Panc1 (cell line): ENCODE measurements around the gene TOMM40. TPM values are rescaled to one million over a fixed set of nuclear protein-coding genes. Genes with fewer than 3 reads are reported as not detected.

Source experiments
- ATAC-seq: fragments of 200-7000 bp; cut with Tn5 transposase; 2 replicates; pipeline ENCODE4 v1.9.1; 2020; ENCODE audit warnings: mild to moderate bottlenecking, moderate library complexity
- BruUV-seq: library from RNA; stranded (reverse); fragments of 400-500 nt; replicated peaks from 2 replicates; lab custom pipeline; 2021; lab: Mats Ljungman, UMichigan
- CTCF ChIA-PET: fragments of 300-600 bp; sonication (Branson Sonifier 250); formaldehyde crosslinking; loops from one replicate; lab custom pipeline; 2022; ENCODE audit warnings: antibody characterized with exemption; lab: Charles Lee
- POLR2A ChIA-PET: fragments of 300-600 bp; sonication (Branson Sonifier 250); formaldehyde crosslinking; loops from one replicate; lab custom pipeline; 2022; ENCODE audit warnings: antibody characterized with exemption; lab: Charles Lee
- DNase-seq: peaks from one replicate; pipeline ENCODE4 v3.0.0-alpha.2; 2010; ENCODE audit warnings: low read depth, low spot score
- H3K27ac ChIP-seq: 2 replicates; pipeline ENCODE4 v1.5.1; 2011; ENCODE audit warnings: mild to moderate bottlenecking, low read length, inconsistent platforms
- H3K27me3 ChIP-seq: fragments of 200-500 bp; sonication (Bioruptor generic); 2 replicates; pipeline ENCODE4 v1.6.0; 2014; ENCODE audit warnings: low read length, inconsistent platforms; ENCODE audit not compliant: control insufficient read depth, insufficient read depth
- H3K36me3 ChIP-seq: fragments of 200-500 bp; sonication (Bioruptor generic); 2 replicates; pipeline ENCODE4 v1.5.1; 2014; ENCODE audit warnings: inconsistent platforms, mild to moderate bottlenecking, low read length, moderate library complexity; ENCODE audit not compliant: control insufficient read depth, insufficient read depth
- H3K4me1 ChIP-seq: 2 replicates; pipeline ENCODE4 v1.5.1; 2011; ENCODE audit warnings: inconsistent platforms, mild to moderate bottlenecking, low read length, moderate library complexity; ENCODE audit not compliant: control insufficient read depth, insufficient read depth
- H3K4me3 ChIP-seq, 2 experiments: 2 replicates each; pipeline ENCODE4 v1.5.1; 2011 to 2012; ENCODE audit warnings: low read depth in 2 of 2, low read length in 2 of 2, mild to moderate bottlenecking in 2 of 2, inconsistent platforms in 1 of 2, moderate library complexity in 1 of 2
- H3K9me3 ChIP-seq: fragments of 200-500 bp; sonication (Bioruptor generic); 2 replicates; pipeline ENCODE4 v1.5.1; 2014; ENCODE audit warnings: low read depth, mild to moderate bottlenecking, inconsistent platforms, low read length, moderate library complexity; ENCODE audit not compliant: control insufficient read depth, insufficient read depth
- CTCF ChIP-seq: fragments of 450-650 bp; IDR thresholded peaks from 2 replicates; pipeline ENCODE4 v1.5.1; 2017; ENCODE audit warnings: mild to moderate bottlenecking
- POLR2AphosphoS5 ChIP-seq: IDR thresholded peaks from 2 replicates; pipeline ENCODE4 v1.6.1; 2012; ENCODE audit warnings: mild to moderate bottlenecking, low read depth, low read length, moderate library complexity
- REST ChIP-seq, 2 experiments: IDR thresholded peaks; 2 replicates each; pipeline ENCODE4 v1.6.1; 2011 to 2012; ENCODE audit warnings: low read depth in 2 of 2, control low read depth in 1 of 2, low read length in 1 of 2, mild to moderate bottlenecking in 1 of 2, moderate library complexity in 1 of 2; ENCODE audit not compliant: insufficient read depth in 1 of 2
- SIN3A ChIP-seq: IDR thresholded peaks from 2 replicates; pipeline ENCODE4 v1.6.1; 2012; ENCODE audit warnings: low read depth, mild to moderate bottlenecking, low read length, moderate library complexity, borderline replicate concordance; ENCODE audit not compliant: insufficient read depth
- TCF7L2 ChIP-seq: IDR thresholded peaks from 2 replicates; pipeline ENCODE4 v1.6.1; 2011; ENCODE audit warnings: mild to moderate bottlenecking, low read depth, low read length, inconsistent platforms
- in situ Hi-C: cut with HindIII; loops from 2 replicates; pipeline ENCODE4 v1.10.0; 2016; ENCODE audit warnings: low sequenced_read_pairs, low pct_unique_long_range_greater_than_20kb
- intact Hi-C: fragments of 100-400 bp; cut with micrococcal nuclease; formaldehyde crosslinking; loops from one replicate; pipeline ENCODE4 v1.10.0; 2022; ENCODE audit not compliant: unreplicated experiment
- total RNA-seq: library from RNA; stranded (reverse); gene quantifications from one replicate; pipeline ENCODE4 v1.2.1, GENCODE V29; 2021; ENCODE audit not compliant: unreplicated experiment

TOMM40 gene
- total RNA-seq, 1 experiment from 2014 or later = 147 TPM

GRCh38 chr19:44884566-44884965 is 6.5 kb upstream of the TOMM40 start:
- Histone ChIP-seq H3K4me1 (no peaks in the 10 kb centered on the region), H3K9me3 (no peaks in the 10 kb centered on the region), H3K4me3 (no peak overlapping the region), H3K36me3 (no peaks in the 10 kb centered on the region), H3K27me3 (no peaks in the 10 kb centered on the region), H3K27ac (no peak overlapping the region)
- TF ChIP-seq POLR2AphosphoS5 (no peak), REST (IDR thresholded peaks at IDR 0.05; ENCODE audit: insufficient read depth in 1 of 2, low read depth in 2 of 2, low read length in 1 of 2) (no peak), TCF7L2 (no peak), CTCF (no peak), SIN3A (no peak)
- intact Hi-C loops = no loop called here
- ATAC-seq (no peak), DNase-seq (no peak)
- no TSS peak for BruUV-seq
- ChIA-PET POLR2A (no interaction called here), CTCF (no interaction called here)
- in situ Hi-C loops = no loop called here

- H3K27me3 ChIP-seq = no peaks in the 10 kb centered on the region
Observed at GRCh38 chr19:44886141-44886540, 4.9 kb upstream of the TOMM40 start.

More at GRCh38 chr19:44886141-44886540, 4.9 kb upstream of the TOMM40 start:
- CTCF ChIA-PET = no interaction called here
- ATAC-seq (no peak), DNase-seq (no peak)
- no peaks in the 10 kb centered on the region for H3K9me3 ChIP-seq
- no peak overlapping the region for H3K4me3 ChIP-seq
- intact Hi-C loops (no loop called here), in situ Hi-C loops (no loop called here)
- H3K4me1 ChIP-seq = no peaks in the 10 kb centered on the region
- BruUV-seq = no TSS peak
- no peak overlapping the region for H3K27ac ChIP-seq
- POLR2A ChIA-PET = no interaction called here
- no peaks in the 10 kb centered on the region for H3K36me3 ChIP-seq
- TF ChIP-seq TCF7L2 (no peak), SIN3A (no peak), CTCF (no peak), REST (IDR thresholded peaks at IDR 0.05; ENCODE audit: insufficient read depth in 1 of 2, low read depth in 2 of 2, low read length in 1 of 2) (no peak), POLR2AphosphoS5 (no peak)
